ENCODE results near the gene KCNS3.

Gene KCNS3

DNA sequence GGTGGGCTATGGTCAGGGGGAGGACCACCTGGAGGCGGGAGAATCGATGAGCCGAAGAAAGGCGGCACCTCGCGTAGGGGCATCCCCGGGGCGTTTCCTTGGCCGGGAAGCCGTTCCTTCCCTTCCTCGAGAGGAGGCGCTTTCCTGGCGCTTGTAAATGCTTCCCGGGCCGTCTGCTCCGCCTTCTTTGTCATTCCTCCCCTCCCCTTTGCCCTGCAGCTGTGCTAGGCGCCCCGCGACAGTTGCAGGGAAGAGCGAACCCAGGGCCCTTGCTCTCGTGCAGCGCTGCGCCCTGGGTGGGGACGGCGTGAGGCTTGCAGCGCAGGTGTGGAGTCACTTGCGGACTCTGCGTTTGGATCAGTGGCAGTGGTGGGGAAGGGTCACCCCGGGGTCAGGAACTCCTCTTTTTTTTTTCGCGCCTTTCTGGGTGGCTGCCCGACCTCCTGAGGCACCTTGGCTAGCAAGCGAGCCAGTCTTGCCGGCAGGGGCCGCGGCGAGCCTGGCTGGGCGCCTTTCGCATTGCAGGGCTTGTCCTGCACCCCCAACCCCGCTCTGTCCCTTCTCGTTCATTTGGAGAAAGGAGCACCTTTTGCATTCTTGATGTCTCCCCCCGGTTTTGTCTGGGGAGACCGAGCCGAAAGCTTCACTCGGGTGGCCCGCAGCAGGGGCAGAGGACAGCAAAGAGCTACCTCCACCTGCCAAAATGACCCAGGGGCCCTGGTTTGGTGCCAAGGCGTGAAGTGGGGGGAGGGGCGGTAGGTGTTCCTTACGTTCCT is 858 bp downstream of the KCNS3 start:
- peak; percentile 78 for DNase-seq

DNA sequence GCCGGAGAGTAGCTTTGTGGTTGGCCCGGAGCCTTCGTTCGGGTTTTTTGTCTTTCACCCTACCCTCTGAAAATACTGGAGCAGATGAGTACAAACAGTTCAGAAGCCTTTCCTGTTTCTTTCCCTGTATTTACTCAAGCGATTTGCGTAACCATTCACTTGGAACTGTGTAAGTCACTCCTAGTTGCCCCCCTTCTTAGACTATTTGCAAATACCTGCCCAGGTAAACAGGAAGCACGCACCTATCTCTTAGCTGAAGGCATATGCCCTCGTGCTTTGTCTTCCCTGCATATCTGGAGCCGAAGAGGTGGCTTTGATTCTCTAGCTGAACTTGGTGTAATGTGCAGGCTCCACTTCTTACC is 1.4 kb downstream of the KCNS3 start:
- DNase-seq = no peak

DNA sequence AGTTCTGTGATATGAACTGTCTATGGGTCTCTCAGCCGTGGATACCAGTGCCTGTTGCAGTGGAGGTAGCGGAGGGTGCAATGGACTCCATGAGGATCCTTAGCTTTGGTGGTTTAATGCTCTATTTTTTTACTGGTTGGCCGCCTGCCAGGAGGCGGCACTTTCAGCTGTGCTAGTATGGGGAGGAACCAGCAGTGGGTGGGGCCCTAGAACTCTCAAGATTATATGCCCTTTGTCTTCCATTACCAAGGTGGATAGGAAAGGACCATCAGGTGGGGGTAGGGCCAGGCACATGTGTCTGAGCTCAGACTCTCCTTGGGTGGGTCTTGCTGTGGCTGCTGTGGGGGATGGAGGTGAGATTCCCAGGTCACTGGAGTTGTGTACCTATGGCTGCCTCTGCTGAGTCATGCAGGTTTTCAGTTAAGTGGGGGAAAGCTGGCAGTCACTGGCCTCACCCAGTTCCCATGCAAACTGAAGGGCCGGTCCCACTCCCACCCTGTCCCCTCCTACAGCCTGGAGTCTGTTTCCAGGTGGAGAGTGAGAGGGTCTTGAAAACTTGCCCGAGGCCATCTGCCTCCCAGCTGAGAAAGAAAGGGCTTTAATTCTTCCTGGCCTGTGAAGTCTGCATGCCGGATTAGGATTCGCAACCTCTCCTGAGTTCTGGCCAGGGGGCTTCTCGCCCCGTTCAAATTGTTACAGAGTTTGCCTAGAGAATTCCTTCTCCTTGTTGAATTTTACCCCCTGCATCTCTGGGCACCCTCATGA is 14.5 kb downstream of the KCNS3 start:
- DNase-seq = peak; percentile 17

DNA sequence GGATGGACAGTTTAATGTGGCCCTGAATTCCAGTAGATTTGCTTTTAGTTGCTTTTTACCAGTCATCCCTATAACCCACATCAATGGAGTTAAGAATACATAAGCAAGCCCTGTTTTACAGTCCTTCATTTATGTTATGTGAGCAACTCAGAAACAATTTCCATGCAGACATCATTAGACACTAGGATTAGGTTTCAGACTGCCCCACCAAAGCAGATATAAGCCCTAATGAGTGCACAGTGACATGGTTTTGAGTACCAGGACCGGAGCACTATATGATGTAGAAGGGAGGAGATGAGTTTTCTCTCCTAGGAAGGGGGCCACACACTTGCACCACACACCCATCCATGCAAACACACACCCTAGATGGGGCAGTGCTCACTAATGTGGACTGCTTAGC is 15.5 kb downstream of the KCNS3 start:
- DNase-seq = no peak

DNA sequence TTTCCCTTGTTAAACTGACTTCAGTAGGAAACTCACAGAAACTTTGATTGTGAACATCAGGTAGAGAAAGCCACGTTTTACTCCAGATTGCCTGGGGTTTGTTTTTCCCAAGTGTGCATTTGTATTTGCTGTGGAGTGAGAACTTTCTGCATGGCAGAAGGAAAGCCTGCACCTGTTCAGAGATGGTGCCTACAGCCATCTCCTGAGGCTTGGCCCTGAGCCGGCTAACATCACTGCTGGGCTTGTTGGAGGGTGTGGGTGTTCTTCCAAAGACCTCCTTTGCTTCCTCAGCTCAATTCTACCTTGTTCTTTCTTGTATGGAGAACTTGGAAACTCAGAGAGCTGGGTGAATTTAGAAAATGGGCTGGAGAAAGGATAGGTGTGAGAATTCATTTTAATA is 16.1 kb downstream of the KCNS3 start:
- DNase-seq = no peak

DNA sequence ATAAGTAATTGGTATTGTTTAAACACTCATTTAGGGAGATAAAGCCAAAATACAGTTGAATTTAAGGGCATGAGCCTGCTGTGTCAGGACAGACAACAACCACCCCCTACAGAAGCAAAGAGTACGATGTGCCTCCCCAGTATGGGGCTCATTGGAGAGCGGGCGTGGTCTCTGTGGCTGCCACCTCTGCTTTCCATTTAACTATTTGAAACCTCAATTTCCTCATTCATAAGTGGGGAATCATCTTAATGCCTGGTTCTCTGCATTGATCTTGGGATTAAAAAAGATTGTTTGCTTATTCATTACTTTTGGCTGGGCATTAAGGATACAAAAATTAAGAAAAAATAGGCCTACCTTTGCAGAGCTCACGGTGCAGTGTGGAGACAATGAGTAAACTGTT is 21.4 kb downstream of the KCNS3 start:
- DNase-seq = no peak

DNA sequence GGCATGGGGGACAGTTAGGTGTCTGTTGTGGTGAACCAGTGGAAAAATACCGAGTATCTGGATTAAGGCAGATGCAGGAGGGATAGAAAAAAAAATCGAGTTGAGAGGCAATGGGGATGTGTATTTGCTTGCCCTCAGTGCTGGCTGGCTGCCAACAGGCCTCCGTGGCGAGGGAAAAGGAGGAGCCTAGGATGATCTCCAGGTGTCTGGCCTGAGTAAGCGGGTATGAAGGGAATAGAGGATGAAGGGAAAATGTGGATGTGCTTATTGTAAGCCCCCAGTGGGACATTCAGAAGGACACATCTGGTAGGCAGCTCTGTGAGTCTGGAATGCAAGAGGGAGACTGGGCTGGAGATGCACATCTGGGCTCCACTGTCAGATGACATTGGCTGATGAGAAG is 22.8 kb downstream of the KCNS3 start:
- peak; percentile 78 for DNase-seq

DNA sequence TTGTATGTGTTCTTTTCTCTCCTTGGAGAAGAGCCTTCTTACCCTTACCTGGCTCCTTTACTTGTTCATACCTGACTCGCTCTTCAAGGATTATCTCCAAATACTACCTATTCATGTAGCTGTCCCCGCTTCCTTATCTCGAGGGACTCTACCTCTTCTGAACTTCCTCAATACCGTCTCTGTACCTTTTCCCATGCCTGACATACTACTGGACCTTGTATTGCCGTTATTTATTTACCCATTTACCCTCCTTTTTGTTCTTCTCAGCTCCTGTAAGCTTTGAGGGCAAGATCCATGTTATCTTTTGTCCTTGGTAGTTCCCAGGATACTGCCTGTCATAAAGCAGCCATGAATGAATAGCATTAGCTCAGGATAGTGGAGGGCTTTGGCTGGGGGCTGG is 32.5 kb downstream of the KCNS3 start:
- no peak for DNase-seq

DNA sequence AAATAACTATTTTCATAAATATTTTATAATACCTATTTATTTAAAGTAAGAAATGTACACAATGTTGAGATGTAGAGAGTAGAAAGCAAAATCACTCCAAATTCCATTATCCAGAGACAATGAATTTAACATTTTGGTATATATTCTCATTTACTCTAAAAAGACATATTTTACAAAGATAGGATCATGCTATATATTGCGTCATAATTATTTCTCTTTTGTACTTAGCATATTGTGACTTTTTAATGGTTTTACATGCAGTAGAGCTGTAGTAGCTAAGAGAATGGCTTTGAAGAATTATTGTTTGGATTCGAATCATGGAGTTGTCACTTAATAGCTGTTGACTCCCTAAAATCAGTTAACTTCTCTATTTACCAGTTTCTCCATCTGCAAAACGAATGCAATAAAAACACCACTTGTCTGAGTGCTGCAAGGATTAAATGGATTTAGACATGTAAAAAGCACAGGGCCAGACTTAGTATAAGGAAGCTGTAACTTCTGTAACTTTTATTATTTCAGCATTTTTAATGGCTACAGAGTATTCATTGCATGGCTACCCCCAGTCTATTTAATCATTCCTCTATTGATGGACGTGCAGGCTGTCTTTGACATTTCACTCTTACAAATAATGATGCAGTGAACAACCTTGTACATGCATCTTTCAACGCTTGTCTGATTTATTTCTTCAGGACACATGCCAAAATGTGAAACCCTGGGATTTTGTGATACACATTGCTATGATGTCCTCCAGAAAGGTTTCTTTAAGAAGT is 33.2 kb downstream of the KCNS3 start:
- DNase-seq = no peak

DNA sequence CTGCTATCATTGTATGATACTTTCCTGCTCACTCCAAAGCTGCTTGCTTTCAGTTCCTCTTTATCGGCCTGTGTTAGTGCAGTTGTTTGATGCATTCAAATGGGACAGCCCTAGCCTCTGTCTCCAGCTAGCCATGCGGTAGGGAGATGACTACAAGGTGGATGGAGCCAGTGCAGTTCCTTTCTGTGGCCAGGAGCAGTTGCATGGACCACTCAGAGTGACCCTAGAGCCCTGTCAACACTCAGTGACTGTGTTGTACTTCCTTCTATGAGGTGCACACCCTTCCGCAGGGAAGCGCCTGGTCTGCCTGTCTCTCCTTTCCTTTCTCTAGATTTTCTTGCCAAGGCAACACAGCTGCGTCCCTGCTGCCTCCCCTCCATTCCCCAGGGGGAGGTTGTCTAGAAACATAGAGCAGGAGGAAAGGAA is 33.8 kb downstream of the KCNS3 start:
- no peak for DNase-seq

DNA sequence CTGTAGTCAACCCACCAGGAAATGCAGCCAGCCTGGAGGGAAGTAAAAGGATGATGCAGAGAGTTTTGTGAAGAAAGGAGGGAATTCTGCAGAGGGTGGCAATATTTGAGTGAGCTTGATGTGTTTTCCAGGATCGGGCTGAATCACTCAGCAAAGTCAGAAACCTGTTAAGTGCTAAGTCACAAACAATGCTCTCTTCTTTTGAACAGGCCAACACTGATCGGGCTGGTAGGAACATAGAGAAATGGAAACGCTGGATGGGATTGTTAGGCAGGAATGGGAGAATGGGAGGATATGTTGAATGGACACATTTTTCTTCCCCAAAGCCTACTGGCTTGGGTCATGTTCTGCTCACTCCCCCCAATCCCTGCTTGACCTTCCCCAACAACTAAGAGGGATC is 36.6 kb downstream of the KCNS3 start:
- DNase-seq = no peak

DNA sequence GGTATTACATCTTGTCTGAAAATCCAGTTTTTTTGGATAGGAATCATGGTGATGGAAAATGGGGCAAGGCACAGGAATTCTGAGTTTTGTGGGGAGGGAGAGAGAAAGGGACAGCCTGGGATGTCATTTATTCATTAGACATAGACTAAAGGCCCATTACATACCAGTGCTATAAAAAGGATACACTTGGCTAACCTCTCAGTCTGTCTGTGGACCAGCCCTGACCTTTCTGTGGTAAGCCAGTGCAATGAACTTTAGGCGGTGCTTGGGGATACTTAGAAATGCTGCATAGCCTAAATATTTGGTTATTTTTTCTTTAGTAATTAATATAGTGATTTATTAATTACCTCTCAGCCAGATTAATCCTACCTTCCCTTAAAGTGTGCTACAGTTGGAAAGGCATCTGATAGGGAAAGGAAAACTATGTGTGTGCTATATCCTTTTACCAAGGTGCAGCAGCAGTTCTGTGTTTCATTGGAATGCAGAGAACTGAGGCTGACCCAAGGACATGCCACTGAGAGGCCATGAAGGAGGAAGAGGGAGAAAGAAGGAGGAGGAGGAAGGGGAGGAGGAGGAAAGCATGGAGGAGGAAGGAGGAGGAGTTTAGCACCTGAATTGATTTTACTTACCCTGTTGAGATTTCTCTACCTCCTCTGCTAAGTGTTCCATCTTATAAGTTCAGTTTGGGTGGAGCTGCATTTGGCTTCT is 37.5 kb downstream of the KCNS3 start:
- no peak for DNase-seq

DNA sequence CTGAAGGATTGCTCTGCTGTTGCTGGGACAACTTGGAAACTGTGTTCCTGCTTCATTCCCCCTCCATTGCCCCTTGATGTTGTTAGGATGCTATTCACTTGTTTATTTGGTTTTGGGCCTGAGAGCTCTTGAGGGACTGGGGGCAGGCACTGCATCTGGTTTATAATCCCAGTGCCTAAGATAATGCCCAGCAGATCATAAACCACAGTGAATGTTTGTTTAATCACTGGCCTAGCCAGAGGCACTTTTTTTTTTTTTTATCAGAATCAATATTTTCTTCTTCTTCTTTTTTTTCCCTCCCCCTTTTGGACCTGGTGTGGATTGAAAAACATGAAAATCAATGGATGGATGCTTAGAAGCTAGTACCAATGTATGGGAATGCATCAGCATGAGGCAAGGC is 38.1 kb downstream of the KCNS3 start:
- DNase-seq = no peak

DNA sequence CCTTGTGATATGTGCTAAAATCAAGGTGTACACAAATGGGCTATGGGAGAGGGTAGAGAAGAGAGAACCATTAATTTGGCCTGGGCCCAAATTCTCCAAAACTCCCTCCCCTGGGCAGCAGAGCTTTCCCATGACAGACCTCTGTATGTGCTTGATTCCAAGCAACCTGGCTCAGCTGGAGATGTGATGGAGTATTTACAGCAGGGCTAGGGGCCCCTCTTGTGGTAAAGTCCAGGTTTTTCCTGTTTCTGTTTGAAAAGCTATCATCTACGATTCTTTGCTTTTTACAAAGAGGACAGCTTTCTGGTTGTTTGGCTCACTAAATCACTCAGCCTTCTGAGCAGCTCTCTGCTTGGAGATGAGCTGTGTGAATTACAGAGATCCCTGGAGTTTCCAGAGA is 40.3 kb downstream of the KCNS3 start:
- DNase-seq = no peak

DNA sequence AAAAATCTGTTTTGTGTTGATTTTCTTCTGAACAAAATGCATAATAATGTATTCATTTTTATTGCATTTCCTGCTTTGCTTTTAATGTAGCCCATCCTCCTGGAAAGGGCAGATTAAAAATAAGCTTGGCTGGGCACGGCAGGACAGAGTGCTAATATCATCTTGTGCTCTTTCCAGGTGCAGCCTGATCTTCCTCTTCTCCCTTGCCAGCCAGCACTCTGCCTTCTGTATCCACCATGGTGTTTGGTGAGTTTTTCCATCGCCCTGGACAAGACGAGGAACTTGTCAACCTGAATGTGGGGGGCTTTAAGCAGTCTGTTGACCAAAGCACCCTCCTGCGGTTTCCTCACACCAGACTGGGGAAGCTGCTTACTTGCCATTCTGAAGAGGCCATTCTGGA is 52.3 kb downstream of the KCNS3 start:
- DNase-seq = no peak

DNA sequence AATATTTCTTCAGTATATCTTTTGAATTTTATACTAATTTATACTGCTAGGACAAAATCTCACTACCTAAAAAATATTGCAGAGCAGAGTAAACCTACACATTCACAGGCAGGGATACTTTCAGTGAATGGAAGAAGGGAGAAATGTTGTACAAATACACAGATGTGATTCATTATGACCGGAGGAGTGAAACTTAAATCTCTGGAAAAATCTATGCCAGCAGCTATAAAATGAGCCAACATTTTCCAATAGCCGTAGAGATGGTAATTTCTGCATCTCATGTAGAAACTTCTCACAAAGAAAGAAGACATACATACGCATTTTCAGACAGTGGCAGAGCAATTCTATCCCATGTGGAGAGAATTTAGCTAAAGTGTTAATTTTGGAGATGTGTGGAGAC is 54.8 kb downstream of the KCNS3 start:
- DNase-seq = no peak

DNA sequence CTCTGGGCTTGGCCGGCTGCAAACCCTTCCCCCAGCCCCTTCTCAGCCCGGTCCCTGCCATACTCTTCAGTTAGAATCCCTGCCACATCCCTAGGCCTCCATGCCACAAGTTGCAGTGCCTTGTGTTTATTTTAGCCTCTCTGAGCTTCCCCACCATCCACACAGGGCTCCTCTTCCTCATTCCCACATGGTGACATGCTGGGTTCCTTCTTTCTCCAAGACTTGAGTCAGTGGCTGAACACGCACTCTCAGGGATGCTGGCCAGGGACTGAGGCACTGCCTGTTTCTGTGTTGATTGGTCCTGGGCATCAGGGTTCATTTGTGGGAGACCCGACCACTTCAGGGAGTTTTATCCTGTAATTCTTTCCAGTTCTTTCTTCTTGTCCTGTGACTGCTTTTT is 56.3 kb downstream of the KCNS3 start:
- no peak for DNase-seq

DNA sequence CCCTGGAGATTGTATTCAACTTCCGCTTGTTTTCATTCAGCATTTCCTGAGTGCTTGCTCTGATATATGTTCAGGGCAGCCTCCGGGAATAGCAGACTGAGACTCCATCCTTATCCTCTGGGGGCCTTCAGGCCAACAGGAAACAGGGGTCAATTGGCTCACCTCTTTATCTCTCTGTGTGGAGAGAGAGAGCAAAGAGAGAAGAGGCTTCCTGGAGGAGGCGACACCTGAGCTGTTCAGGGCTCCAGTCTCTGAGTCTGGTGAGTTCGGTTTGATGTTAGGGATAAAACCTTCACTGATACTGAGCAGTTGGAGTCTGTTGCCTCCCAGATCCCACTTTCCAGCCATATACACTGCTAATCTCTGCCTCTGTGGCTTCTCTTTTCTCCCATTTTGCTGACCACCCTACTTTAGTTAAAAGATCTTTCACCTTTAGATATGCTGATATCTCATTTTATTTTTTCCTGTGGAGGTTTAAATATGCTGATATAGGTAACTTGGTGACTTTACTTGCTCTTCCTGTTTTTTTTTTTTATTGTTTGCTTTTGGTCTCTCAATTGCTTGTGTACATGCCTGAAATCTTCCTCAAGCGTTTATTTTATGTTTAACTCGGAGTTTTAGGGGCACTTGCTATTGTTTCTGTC is 56.9 kb downstream of the KCNS3 start:
- no peak for DNase-seq

DNA sequence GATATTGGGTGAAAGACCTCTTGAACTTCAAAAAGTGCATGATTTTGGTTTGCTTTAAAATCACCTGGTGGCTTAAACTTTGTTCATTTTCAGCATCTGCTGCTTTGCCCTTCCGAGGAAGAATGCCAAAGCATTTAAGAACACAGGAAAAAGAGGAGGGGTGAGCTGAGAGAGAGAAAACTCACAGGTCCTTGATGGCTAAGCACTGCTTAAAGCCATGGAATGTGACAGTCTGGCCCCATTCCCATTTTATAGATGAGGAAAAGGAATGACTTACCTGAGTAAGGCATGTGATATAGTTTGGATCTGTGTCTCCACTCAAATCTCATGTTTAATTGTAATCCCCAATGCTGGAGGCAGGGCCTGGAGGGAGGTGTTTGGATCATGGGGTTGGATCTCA is 58.1 kb downstream of the KCNS3 start:
- DNase-seq = no peak

DNA sequence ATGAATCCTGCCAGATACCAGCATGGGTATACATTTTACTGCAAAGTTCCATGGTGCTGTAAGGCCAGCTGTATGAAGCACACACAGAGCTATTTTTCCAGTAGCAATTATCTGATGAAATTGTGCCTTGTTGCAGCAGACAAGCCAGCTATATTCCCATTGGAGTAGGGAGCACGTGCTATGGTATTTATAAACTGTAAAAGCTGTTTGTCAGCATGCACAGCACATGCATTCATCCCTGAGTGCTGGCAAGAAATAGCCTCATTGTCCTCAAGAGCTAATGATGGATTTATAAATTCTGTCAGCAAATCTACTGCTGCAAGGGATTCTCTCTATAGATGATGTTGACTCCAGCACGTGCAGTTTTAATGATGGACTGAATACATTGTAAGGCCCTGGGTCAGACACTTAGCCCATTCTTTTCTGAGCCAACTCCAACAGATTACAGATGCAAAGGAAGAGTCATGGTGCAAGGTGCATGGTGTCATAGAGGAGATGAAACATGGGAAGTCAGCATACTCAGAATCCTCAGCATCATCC is 61.7 kb downstream of the KCNS3 start:
- no peak for DNase-seq

DNA sequence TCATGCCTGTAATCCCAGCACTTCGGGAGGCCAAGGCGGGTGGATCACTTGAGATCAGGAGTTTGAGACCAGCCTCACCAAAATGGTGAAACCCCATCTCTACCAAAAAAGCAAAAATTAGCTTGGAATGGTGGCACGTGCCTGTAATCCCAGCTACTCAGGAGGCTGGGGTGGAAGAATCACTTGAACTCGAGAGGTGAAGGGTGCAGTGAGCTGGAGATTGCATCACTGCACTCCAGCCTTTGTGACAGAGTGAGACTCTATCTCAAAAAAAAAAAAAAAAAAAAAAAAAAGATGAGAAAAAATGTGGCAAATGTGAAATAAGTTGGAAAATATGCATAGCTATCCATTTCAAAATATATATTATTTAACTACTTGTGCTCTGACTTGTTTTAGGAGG is 65.0 kb downstream of the KCNS3 start:
- no peak for DNase-seq

DNA sequence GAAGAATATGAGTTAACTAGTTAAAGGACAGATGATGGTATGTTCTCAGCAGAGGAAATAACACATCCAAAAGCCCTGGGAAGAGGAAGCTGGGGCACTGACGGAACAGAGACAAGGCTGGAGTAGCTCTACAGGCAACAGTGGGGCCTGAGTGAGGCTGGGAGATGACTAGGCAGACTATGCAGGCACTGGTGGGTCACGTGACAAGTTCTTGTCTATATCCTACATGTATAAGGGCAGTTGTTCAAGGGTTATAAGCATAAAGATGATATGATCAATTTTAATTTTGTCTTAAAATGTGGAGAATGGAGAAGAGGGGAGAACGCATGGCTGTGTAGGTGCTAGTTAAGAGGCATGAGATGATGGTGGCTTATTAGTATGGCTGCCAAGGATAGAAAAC is 68.6 kb downstream of the KCNS3 start:
- DNase-seq = no peak

DNA sequence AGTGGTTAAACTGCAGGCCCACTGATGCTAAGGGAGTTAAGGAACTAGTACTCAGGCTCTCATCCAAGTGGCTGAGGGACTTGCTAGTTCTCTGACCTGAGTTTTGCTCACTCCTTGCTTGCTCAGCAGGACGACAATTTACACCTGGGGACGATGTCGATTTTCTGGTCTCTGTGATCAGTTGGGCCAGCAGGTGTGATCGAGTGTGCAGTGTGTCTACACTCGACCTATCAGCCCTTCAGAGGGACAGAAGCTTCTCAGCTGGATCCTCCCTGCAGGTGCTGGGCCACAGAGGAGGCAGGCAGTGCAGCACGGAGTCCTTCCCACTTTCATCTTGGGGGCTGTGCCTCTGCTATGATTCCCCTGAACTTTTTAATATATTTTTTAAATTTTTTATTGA is 71.5 kb downstream of the KCNS3 start:
- no peak for DNase-seq

All from NCI-H774 (cell line).